ENCODE measurements around the gene DKK3. TPM values are rescaled to one million over a fixed set of nuclear protein-coding genes. Genes with fewer than 3 reads are reported as not detected.

The DKK3 gene
- polyA plus RNA-seq, 1 of the 3 experiments (the other 2 are of a cell fraction) = 1,174 TPM

DNA sequence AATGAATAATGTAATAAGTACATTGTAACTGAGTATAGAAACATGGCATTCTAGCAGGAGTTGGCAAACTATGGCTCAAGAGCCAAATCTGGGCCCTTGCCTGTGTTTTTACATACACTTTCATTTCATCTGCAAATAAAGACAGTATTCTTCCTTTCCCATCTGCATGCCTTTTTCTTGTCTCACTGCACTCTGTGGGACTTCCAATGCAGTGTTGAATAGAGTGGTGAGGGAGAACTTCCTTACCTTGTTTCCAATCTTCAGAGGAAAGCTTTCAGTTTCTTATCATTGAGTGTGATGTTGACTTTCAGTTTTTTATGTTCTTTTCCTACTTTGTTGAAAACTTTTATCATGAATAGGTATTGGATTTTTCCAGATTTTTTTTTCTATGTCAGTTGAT, 84.6 kb downstream of the DKK3 start:
- no peaks in the 10 kb centered on the region for H4K20me1 ChIP-seq (ENCODE audit: insufficient read depth)
- no peaks in the 10 kb centered on the region for H3K9me3 ChIP-seq
- TF ChIP-seq FOXM1 (IDR thresholded peaks at IDR 0.05; ENCODE audit: low read depth) (no peak), EZH2phosphoT487 (IDR thresholded peaks at IDR 0.05; ENCODE audit: borderline replicate concordance, low read depth) (no peak), RCOR1 (IDR thresholded peaks at IDR 0.05; ENCODE audit: low read length) (no peak), MXI1 (IDR thresholded peaks at IDR 0.05; ENCODE audit: low read depth, low read length) (no peak), NRF1 (IDR thresholded peaks at IDR 0.05; ENCODE audit: low read depth, low read length) (no peak), SMC3 (IDR thresholded peaks at IDR 0.05; ENCODE audit: low read depth, low read length) (no peak), RAD21 (IDR thresholded peaks at IDR 0.05; ENCODE audit: low read length) (no peak), JUND (IDR thresholded peaks at IDR 0.05) (no peak), NFIC (IDR thresholded peaks at IDR 0.05; ENCODE audit: borderline replicate concordance) (no peak), TEAD4 (IDR thresholded peaks at IDR 0.05; ENCODE audit: borderline replicate concordance, insufficient read depth) (no peak), EP300 (IDR thresholded peaks at IDR 0.05; ENCODE audit: borderline replicate concordance in 1 of 2, low read depth in 1 of 2, low read length in 1 of 2) (no peak)
- TF ChIP-seq, protein P1, sequence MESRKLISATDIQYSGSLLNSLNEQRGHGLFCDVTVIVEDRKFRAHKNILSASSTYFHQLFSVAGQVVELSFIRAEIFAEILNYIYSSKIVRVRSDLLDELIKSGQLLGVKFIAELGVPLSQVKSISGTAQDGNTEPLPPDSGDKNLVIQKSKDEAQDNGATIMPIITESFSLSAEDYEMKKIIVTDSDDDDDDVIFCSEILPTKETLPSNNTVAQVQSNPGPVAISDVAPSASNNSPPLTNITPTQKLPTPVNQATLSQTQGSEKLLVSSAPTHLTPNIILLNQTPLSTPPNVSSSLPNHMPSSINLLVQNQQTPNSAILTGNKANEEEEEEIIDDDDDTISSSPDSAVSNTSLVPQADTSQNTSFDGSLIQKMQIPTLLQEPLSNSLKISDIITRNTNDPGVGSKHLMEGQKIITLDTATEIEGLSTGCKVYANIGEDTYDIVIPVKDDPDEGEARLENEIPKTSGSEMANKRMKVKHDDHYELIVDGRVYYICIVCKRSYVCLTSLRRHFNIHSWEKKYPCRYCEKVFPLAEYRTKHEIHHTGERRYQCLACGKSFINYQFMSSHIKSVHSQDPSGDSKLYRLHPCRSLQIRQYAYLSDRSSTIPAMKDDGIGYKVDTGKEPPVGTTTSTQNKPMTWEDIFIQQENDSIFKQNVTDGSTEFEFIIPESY (IDR thresholded peaks at IDR 0.05; ENCODE audit: borderline replicate concordance, low read depth) = no peak
- TF ChIP-seq, protein P2, sequence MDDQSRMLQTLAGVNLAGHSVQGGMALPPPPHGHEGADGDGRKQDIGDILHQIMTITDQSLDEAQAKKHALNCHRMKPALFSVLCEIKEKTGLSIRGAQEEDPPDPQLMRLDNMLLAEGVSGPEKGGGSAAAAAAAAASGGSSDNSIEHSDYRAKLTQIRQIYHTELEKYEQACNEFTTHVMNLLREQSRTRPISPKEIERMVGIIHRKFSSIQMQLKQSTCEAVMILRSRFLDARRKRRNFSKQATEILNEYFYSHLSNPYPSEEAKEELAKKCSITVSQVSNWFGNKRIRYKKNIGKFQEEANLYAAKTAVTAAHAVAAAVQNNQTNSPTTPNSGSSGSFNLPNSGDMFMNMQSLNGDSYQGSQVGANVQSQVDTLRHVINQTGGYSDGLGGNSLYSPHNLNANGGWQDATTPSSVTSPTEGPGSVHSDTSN (IDR thresholded peaks at IDR 0.05) = no peak
- TF ChIP-seq, protein P3, sequence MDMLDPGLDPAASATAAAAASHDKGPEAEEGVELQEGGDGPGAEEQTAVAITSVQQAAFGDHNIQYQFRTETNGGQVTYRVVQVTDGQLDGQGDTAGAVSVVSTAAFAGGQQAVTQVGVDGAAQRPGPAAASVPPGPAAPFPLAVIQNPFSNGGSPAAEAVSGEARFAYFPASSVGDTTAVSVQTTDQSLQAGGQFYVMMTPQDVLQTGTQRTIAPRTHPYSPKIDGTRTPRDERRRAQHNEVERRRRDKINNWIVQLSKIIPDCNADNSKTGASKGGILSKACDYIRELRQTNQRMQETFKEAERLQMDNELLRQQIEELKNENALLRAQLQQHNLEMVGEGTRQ (IDR thresholded peaks at IDR 0.05; ENCODE audit: borderline replicate concordance, low read depth, low read length) = no peak
- TF ChIP-seq, protein P4, sequence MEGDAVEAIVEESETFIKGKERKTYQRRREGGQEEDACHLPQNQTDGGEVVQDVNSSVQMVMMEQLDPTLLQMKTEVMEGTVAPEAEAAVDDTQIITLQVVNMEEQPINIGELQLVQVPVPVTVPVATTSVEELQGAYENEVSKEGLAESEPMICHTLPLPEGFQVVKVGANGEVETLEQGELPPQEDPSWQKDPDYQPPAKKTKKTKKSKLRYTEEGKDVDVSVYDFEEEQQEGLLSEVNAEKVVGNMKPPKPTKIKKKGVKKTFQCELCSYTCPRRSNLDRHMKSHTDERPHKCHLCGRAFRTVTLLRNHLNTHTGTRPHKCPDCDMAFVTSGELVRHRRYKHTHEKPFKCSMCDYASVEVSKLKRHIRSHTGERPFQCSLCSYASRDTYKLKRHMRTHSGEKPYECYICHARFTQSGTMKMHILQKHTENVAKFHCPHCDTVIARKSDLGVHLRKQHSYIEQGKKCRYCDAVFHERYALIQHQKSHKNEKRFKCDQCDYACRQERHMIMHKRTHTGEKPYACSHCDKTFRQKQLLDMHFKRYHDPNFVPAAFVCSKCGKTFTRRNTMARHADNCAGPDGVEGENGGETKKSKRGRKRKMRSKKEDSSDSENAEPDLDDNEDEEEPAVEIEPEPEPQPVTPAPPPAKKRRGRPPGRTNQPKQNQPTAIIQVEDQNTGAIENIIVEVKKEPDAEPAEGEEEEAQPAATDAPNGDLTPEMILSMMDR (IDR thresholded peaks at IDR 0.05) = no peak
- TF ChIP-seq, protein P5, sequence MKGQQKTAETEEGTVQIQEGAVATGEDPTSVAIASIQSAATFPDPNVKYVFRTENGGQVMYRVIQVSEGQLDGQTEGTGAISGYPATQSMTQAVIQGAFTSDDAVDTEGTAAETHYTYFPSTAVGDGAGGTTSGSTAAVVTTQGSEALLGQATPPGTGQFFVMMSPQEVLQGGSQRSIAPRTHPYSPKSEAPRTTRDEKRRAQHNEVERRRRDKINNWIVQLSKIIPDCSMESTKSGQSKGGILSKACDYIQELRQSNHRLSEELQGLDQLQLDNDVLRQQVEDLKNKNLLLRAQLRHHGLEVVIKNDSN (IDR thresholded peaks at IDR 0.05; ENCODE audit: borderline replicate concordance, low read depth) = no peak
- TF ChIP-seq, protein P6, sequence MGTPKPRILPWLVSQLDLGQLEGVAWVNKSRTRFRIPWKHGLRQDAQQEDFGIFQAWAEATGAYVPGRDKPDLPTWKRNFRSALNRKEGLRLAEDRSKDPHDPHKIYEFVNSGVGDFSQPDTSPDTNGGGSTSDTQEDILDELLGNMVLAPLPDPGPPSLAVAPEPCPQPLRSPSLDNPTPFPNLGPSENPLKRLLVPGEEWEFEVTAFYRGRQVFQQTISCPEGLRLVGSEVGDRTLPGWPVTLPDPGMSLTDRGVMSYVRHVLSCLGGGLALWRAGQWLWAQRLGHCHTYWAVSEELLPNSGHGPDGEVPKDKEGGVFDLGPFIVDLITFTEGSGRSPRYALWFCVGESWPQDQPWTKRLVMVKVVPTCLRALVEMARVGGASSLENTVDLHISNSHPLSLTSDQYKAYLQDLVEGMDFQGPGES (IDR thresholded peaks at IDR 0.05; ENCODE audit: low read depth, low read length) = no peak
- no peak for DNase-seq
- ChIA-PET POLR2A (no interaction called here), CTCF (interaction anchor here (1.4 to 1.8 kb wide), 2 partner anchors 120 to 123 kb away, joined by 5 read pairs; no protein-coding TSS in a partner anchor)
- H3K79me2 ChIP-seq (ENCODE audit: insufficient read depth) = peaks cover 9% of the 10 kb centered on the region; the same call in 1 of the 2 replicates
- peaks cover 21% of the 10 kb centered on the region for H3F3A ChIP-seq (replicated peaks; ENCODE audit: insufficient read depth)
- no peak overlapping the region for H2AFZ ChIP-seq (ENCODE audit: low read depth)
- H3K27me3 ChIP-seq (ENCODE audit: insufficient read depth) = no peaks in the 10 kb centered on the region
- H3K36me3 ChIP-seq (replicated peaks in 1 of 2; ENCODE audit: control insufficient read depth in 1 of 2, insufficient read depth in 2 of 2, low read length in 1 of 2) = peaks cover 57 to 78% of the 10 kb centered on the region in 2 experiments
- no peak overlapping the region for H3K4me3 ChIP-seq (ENCODE audit: low read depth in 2 of 2, low read length in 1 of 2)
- no peak overlapping the region for H3K9ac ChIP-seq
- no peaks in the 10 kb centered on the region; a peak in 1 of 4 replicates for H3K4me1 ChIP-seq (ENCODE audit: control insufficient read depth in 1 of 2, insufficient read depth in 2 of 2, low read depth in 1 of 2, low read length in 1 of 2)
- no peaks in the 10 kb centered on the region for H3K9me2 ChIP-seq
- no peak overlapping the region for H3K4me2 ChIP-seq
- no peak overlapping the region for H3K27ac ChIP-seq (ENCODE audit: low read depth in 2 of 2, low read length in 1 of 2)
